GM12878 (cell line): ENCODE results near the gene AMBRA1. TPM values are rescaled to one million over a fixed set of nuclear protein-coding genes. Genes with fewer than 3 reads are reported as not detected.

ENCODE experiments used
- ATAC-seq: fragments of 200-7000 bp; cut with Tn5 transposase; 3 replicates; pipeline ENCODE4 v1.9.1; 2020; ENCODE audit warnings: mild to moderate bottlenecking, moderate library complexity
- BruUV-seq: library from RNA; stranded (reverse); fragments of 400-500 nt; replicated peaks from 2 replicates; lab custom pipeline; 2021; lab: Mats Ljungman, UMichigan
- CTCF ChIA-PET: fragments of 300-600 bp; sonication (Branson Sonifier 250); formaldehyde crosslinking; extraction: SDS; loops from one replicate; lab custom pipeline; 2021; ENCODE audit warnings: inconsistent platforms; lab: Yijun Ruan, JAX
- POLR2A ChIA-PET: fragments of 350-600 bp; formaldehyde crosslinking; extraction: SDS; loops from one replicate; lab custom pipeline; 2021; ENCODE audit warnings: inconsistent platforms; lab: Charles Lee
- RAD21 ChIA-PET: fragments of 300-600 bp; sonication (Branson Sonifier 250); formaldehyde crosslinking; loops from one replicate; lab custom pipeline; 2023; ENCODE audit warnings: antibody characterized with exemption; ENCODE audit not compliant: unreplicated experiment; lab: Charles Lee
- SMC1A ChIA-PET: fragments of 300-600 bp; sonication (Branson Sonifier 250); formaldehyde crosslinking; loops from one replicate; lab custom pipeline; 2023; ENCODE audit not compliant: unreplicated experiment, uncharacterized antibody; lab: Charles Lee
- DNase-seq: peaks from one replicate; pipeline ENCODE4 v3.0.0-alpha.2; 2011; ENCODE audit warnings: low read depth, low spot score
- FAIRE-seq: peaks from 3 replicates; lab custom pipeline; 2011; peaks lifted over from hg19 to GRCh38; lab: Jason Lieb, UNC
- H2AFZ ChIP-seq: 2 replicates; pipeline ENCODE4 v1.6.0; 2011; ENCODE audit warnings: low read depth, low read length, control low read depth; ENCODE audit not compliant: control insufficient read depth
- H3K27ac ChIP-seq: 2 replicates; pipeline ENCODE4 v1.5.1; 2011; ENCODE audit warnings: control low read depth; ENCODE audit not compliant: control insufficient read depth, insufficient read depth
- H3K27me3 ChIP-seq, 2 experiments: replicated peaks in 1 of 2; 2 replicates each; pipeline versions ENCODE4 v1.6.0 to v1.6.1; 2011; ENCODE audit warnings: low read length in 1 of 2; ENCODE audit not compliant: control insufficient read depth in 2 of 2, insufficient read depth in 2 of 2
- H3K36me3 ChIP-seq, 2 experiments: 2 replicates each; pipeline ENCODE4 v1.5.1; 2011; ENCODE audit warnings: low read length in 1 of 2; ENCODE audit not compliant: control insufficient read depth in 2 of 2, insufficient read depth in 2 of 2
- H3K4me1 ChIP-seq: 2 replicates; pipeline ENCODE4 v1.6.1; 2011; ENCODE audit warnings: mild to moderate bottlenecking, low read length, moderate library complexity, mixed read lengths; ENCODE audit not compliant: control insufficient read depth, insufficient read depth
- H3K4me2 ChIP-seq: 2 replicates; pipeline ENCODE4 v1.6.0; 2011; ENCODE audit warnings: control low read depth; ENCODE audit not compliant: control insufficient read depth, insufficient read depth
- H3K4me3 ChIP-seq: fragments of 200-600 bp; sonication (generic); 2 replicates; pipeline ENCODE4 v1.5.1; 2016
- H3K79me2 ChIP-seq: 2 replicates; pipeline ENCODE4 v1.6.0; 2011; ENCODE audit warnings: low read length; ENCODE audit not compliant: control insufficient read depth, insufficient read depth
- H3K9ac ChIP-seq: 2 replicates; pipeline ENCODE4 v1.8.0; 2011; ENCODE audit warnings: low read length, control low read depth, mixed read lengths; ENCODE audit not compliant: control insufficient read depth, insufficient read depth
- H3K9me3 ChIP-seq: replicated peaks from 3 replicates; pipeline ENCODE4 v1.5.1; 2011; ENCODE audit warnings: mild to moderate bottlenecking, low read length; ENCODE audit not compliant: control insufficient read depth, insufficient read depth
- H4K20me1 ChIP-seq: 2 replicates; pipeline ENCODE4 v1.6.0; 2011; ENCODE audit not compliant: control insufficient read depth, insufficient read depth
- CHD2 ChIP-seq: IDR thresholded peaks from 2 replicates; pipeline ENCODE4 v1.6.1; 2011; ENCODE audit warnings: low read depth, low read length, improper control_type of control experiment, borderline replicate concordance
- E2F8 ChIP-seq: fragments of 450-650 bp; IDR thresholded peaks from 2 replicates; pipeline ENCODE4 v1.6.1; 2018; ENCODE audit warnings: mild to moderate bottlenecking, low read depth, moderate library complexity; ENCODE audit not compliant: partially characterized antibody
- EED ChIP-seq: sonication (generic); IDR thresholded peaks from 2 replicates; pipeline ENCODE4 v1.6.1; 2016; ENCODE audit warnings: antibody characterized with exemption, low read depth
- ESRRA ChIP-seq: IDR thresholded peaks from 2 replicates; pipeline ENCODE4 v1.6.1; 2012; ENCODE audit warnings: mild to moderate bottlenecking, low read length, improper control_type of control experiment
- GABPA ChIP-seq: IDR thresholded peaks from 2 replicates; pipeline ENCODE4 v1.6.1; 2014; ENCODE audit warnings: antibody characterized with exemption, low read depth, mild to moderate bottlenecking, inconsistent platforms
- HDAC6 ChIP-seq: fragments of 200-600 bp; sonication (generic); IDR thresholded peaks from one replicate; pipeline ENCODE4 v1.8.0; 2017; ENCODE audit warnings: antibody characterized with exemption; ENCODE audit not compliant: unreplicated experiment
- SMARCA5 ChIP-seq: fragments of 450-650 bp; IDR thresholded peaks from 2 replicates; pipeline ENCODE4 v1.6.1; 2017; ENCODE audit warnings: mild to moderate bottlenecking
- SREBF2 ChIP-seq: IDR thresholded peaks from 2 replicates; pipeline ENCODE4 v1.6.1; 2012; ENCODE audit warnings: mild to moderate bottlenecking, low read length
- USF2 ChIP-seq: IDR thresholded peaks from 2 replicates; pipeline ENCODE4 v1.6.1; 2011; ENCODE audit warnings: low read depth, low read length, improper control_type of control experiment, borderline replicate concordance
- ZBTB11 ChIP-seq: fragments of 450-650 bp; formaldehyde crosslinking; IDR thresholded peaks from 2 replicates; pipeline ENCODE4 v1.5.0; 2022; ENCODE audit warnings: mild to moderate bottlenecking, missing genetic modification characterization
- ZNF274 ChIP-seq: IDR thresholded peaks from one replicate; pipeline ENCODE4 v1.8.0; 2011; ENCODE audit not compliant: insufficient read length, insufficient read depth
- ZSCAN29 ChIP-seq: fragments of 450-650 bp; IDR thresholded peaks from 2 replicates; pipeline ENCODE4 v1.6.1; 2017; ENCODE audit warnings: mild to moderate bottlenecking, moderate library complexity
- WGBS: methylation state at CpG from one replicate; pipeline ENCODE4 v1.1.6; 2016; ENCODE audit warnings: low lambda C conversion rate; ENCODE audit not compliant: insufficient replicate concordance, insufficient coverage; ENCODE audit errors: missing lambda C conversion rate; 5-methylcytosine and 5-hydroxymethylcytosine counted together
- in situ Hi-C: fragments of 300-500 bp; cut with MboI; formaldehyde crosslinking; loops from 9 replicates; pipeline ENCODE4 v1.14.3; 2018; ENCODE audit warnings: mixed read lengths
- intact Hi-C: fragments of 100-400 bp; cut with micrococcal nuclease; formaldehyde crosslinking; loops from one replicate; pipeline ENCODE4 v1.14.2; 2022; ENCODE audit not compliant: unreplicated experiment
- polyA plus RNA-seq, 11 experiments: library from polyadenylated mRNA; depleted of rRNA in 4 of 11; unstranded in 6 of 11; stranded (reverse) in 5 of 11; fragments of >200 nt; fragmentation: Nextera tagmentation in 4 of 11; fragmentation: Illumina TruSeq in 1 of 11; extraction: Ambion mirVana in 4 of 11; extraction: Trizol in 1 of 11; gene quantifications; 1 replicate in 1 of 11; 2 replicates in 10 of 11; pipeline versions ENCODE4 v1.2.1 to v1.2.3, GENCODE V29; 2011 to 2016; ENCODE audit warnings: inconsistent platforms in 2 of 11, missing spikeins in 2 of 11, low read depth in 1 of 11
- total RNA-seq, 4 experiments: library from RNA; depleted of rRNA in 3 of 4; stranded (reverse); fragments of >200 nt in 3 of 4; fragmentation: Illumina TruSeq in 1 of 4; extraction: Trizol in 1 of 4; gene quantifications; 2 replicates each; pipeline versions ENCODE4 v1.2.1 to v1.2.3, GENCODE V29; 2013 to 2021

Gene AMBRA1
- total and polyA plus RNA-seq, 10 of the 15 experiments (the other 5 are each of a cell fraction or from before 2014, with no cell fraction given) = 0.57 to 34.3 (median 13.7) TPM

- no peak for TF ChIP-seq USF2
Measured at GRCh38 chr11:46489656-46490560, 103.9 kb downstream of the AMBRA1 start (continued).

- TF ChIP-seq SREBF2 = no peak
- TF ChIP-seq HDAC6 = no peak
- no peak for TF ChIP-seq ZBTB11
- TF ChIP-seq ESRRA = no peak
- TF ChIP-seq ZNF274 = no peak
- no peak for TF ChIP-seq SMARCA5
- TF ChIP-seq CHD2 = no peak
- no peak for TF ChIP-seq EED
- no peak for TF ChIP-seq GABPA
- no peak for TF ChIP-seq E2F8
- no peak for TF ChIP-seq ZSCAN29
- in situ Hi-C loops (no loop called here), intact Hi-C loops (no loop called here)
- H3K79me2 ChIP-seq = no peaks in the 10 kb centered on the region
- H3K27ac ChIP-seq = no peak overlapping the region
- H3K9ac ChIP-seq = no peak overlapping the region
- ATAC-seq (no peak), DNase-seq (no peak), FAIRE-seq (no peak)
- SMC1A ChIA-PET = interaction anchor here (0.7 to 11.2 kb wide), 8 partner anchors 6 to 75 kb away, joined by 3 to 171 read pairs (median 34); no protein-coding TSS in a partner anchor
- H3K36me3 ChIP-seq = no peaks in the 10 kb centered on the region; a peak in 1 of 4 replicates
- POLR2A ChIA-PET = no interaction called here
- no peaks in the 10 kb centered on the region for H3K9me3 ChIP-seq
- no peaks in the 10 kb centered on the region for H3K27me3 ChIP-seq
- H3K4me3 ChIP-seq = no peak overlapping the region
- H3K4me2 ChIP-seq = no peak overlapping the region
- BruUV-seq = no TSS peak
- peaks cover 11% of the 10 kb centered on the region for H3K4me1 ChIP-seq
- H2AFZ ChIP-seq = no peak overlapping the region
- RAD21 ChIA-PET = interaction anchor here (1.2 to 6.5 kb wide), 4 partner anchors 7 to 76 kb away, joined by 3 to 130 read pairs (median 24); no protein-coding TSS in a partner anchor
- WGBS = 95% methylated on average over 4 of the region's 4 CpGs
- no peaks in the 10 kb centered on the region for H4K20me1 ChIP-seq
- CTCF ChIA-PET = interaction anchor here (0.9 to 4.4 kb wide), 4 partner anchors 37 to 132 kb away, joined by 3 to 17 read pairs (median 9); partner anchors contain the start of genes ATG13 and HARBI1
Measured at GRCh38 chr11:46485856-46486443, 107.9 kb downstream of the AMBRA1 start.
